Esophagus squamous epithelium (tissue), 5 donors: Measurements from ENCODE around the gene STRADA. TPM values are rescaled to one million over a fixed set of nuclear protein-coding genes. Genes with fewer than 3 reads are reported as not detected.

Source experiments
- DNase-seq: peaks from one replicate; lab custom pipeline; 2025; lab: John Stamatoyannopoulos, UW
- H3K27ac ChIP-seq, 4 donors: fragments of 200-600 bp; sonication (generic); one replicate each; pipeline ENCODE4 v1.5.1; 2016 to 2019; ENCODE audit warnings: mild to moderate bottlenecking in 1 of 4
- H3K27me3 ChIP-seq, 4 donors: fragments of 200-600 bp; sonication (generic); 1 replicate in 3 of 4; 2 replicates in 1 of 4; pipeline versions ENCODE4 v1.5.1 to v1.6.0; 2017 to 2021; ENCODE audit warnings: antibody characterized with exemption in 1 of 4
- H3K36me3 ChIP-seq, 3 donors: fragments of 200-600 bp; sonication (generic); one replicate each; pipeline ENCODE4 v1.5.1; 2016 to 2019
- H3K4me1 ChIP-seq, 3 donors: fragments of 200-600 bp; sonication (generic); one replicate each; pipeline ENCODE4 v1.5.1; 2017 to 2019
- H3K4me3 ChIP-seq, 4 donors: fragments of 200-600 bp; sonication (generic); 1 replicate in 3 of 4; 2 replicates in 1 of 4; pipeline ENCODE4 v1.5.1; 2016 to 2019; ENCODE audit warnings: mild to moderate bottlenecking in 2 of 4, moderate library complexity in 1 of 4
- H3K9me3 ChIP-seq, 3 donors: fragments of 200-600 bp; sonication (generic); one replicate each; pipeline ENCODE4 v1.5.1; 2016 to 2019
- POLR2A ChIP-seq, 4 donors: fragments of 450-650 bp; IDR thresholded peaks; one replicate each; pipeline ENCODE4 v1.6.1; 2017; ENCODE audit warnings: antibody characterized with exemption in 4 of 4, mild to moderate bottlenecking in 4 of 4, moderate library complexity in 3 of 4
- WGBS, 2 donors: methylation state at CpG; one replicate each; pipeline ENCODE4 v1.1.5; 2018; 5-methylcytosine and 5-hydroxymethylcytosine counted together
- intact Hi-C: fragments of 100-400 bp; cut with DNase I; formaldehyde crosslinking; loops from one replicate; pipeline ENCODE4 v1.15.0; 2022
- total RNA-seq, 4 donors: library from RNA; depleted of rRNA; stranded (reverse); fragments of >200 nt; gene quantifications; one replicate each; pipeline ENCODE4 v1.1.0, GENCODE V29; 2016
- TF ChIP-seq, protein P1 (sequence below), 6 experiments: fragments of 450-650 bp in 4 of 6; fragments of 200-600 bp in 2 of 6; sonication (generic) in 2 of 6; IDR thresholded peaks; one replicate each; pipeline ENCODE4 v1.5.1; 2016 to 2019; ENCODE audit warnings: antibody characterized with exemption in 6 of 6, mild to moderate bottlenecking in 4 of 6, moderate library complexity in 4 of 6
- donor health status: DM: yes; HTN: yes; CAD: no.

STRADA gene
- total RNA-seq, 4 donors from 2014 or later = 9.2 to 25.4 (median 18.6) TPM

DNA sequence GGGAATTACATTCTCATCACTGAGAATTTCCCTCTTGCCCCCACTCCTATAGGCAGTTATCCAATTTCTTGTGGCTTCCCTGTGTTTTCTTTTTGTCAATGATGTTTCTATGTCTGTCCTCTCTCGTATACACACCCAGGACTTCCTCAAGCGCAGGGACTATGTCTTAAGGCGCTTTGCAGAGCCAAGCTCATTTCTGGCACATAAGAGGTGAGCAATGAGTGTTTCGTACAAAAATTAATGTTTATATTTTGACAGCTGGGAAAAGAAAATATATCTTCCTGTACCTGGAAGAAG is 33.3 kb upstream of the STRADA start:
- TF ChIP-seq, protein P1, sequence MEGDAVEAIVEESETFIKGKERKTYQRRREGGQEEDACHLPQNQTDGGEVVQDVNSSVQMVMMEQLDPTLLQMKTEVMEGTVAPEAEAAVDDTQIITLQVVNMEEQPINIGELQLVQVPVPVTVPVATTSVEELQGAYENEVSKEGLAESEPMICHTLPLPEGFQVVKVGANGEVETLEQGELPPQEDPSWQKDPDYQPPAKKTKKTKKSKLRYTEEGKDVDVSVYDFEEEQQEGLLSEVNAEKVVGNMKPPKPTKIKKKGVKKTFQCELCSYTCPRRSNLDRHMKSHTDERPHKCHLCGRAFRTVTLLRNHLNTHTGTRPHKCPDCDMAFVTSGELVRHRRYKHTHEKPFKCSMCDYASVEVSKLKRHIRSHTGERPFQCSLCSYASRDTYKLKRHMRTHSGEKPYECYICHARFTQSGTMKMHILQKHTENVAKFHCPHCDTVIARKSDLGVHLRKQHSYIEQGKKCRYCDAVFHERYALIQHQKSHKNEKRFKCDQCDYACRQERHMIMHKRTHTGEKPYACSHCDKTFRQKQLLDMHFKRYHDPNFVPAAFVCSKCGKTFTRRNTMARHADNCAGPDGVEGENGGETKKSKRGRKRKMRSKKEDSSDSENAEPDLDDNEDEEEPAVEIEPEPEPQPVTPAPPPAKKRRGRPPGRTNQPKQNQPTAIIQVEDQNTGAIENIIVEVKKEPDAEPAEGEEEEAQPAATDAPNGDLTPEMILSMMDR (IDR thresholded peaks at IDR 0.05) = no peak
- no peak for TF ChIP-seq POLR2A (IDR thresholded peaks at IDR 0.05)
- Histone ChIP-seq H3K4me3 (peak overlapping the region; percentile 71 to 99 (median 90)), H3K9me3 (no peaks in the 10 kb centered on the region), H3K36me3 (peaks cover 0 to 34% (median 5%) of the 10 kb centered on the region in 3 donors), H3K27me3 (no peaks in the 10 kb centered on the region), H3K4me1 (peaks cover 10 to 79% (median 30%) of the 10 kb centered on the region in 3 donors), H3K27ac (peak overlapping the region; percentile 97 to 100 (median 99))
- no peak for DNase-seq
- WGBS, 2 donors = 0 to 5% methylated on average over 4 of the region's 4 CpGs
- intact Hi-C loops = no loop called here

DNA sequence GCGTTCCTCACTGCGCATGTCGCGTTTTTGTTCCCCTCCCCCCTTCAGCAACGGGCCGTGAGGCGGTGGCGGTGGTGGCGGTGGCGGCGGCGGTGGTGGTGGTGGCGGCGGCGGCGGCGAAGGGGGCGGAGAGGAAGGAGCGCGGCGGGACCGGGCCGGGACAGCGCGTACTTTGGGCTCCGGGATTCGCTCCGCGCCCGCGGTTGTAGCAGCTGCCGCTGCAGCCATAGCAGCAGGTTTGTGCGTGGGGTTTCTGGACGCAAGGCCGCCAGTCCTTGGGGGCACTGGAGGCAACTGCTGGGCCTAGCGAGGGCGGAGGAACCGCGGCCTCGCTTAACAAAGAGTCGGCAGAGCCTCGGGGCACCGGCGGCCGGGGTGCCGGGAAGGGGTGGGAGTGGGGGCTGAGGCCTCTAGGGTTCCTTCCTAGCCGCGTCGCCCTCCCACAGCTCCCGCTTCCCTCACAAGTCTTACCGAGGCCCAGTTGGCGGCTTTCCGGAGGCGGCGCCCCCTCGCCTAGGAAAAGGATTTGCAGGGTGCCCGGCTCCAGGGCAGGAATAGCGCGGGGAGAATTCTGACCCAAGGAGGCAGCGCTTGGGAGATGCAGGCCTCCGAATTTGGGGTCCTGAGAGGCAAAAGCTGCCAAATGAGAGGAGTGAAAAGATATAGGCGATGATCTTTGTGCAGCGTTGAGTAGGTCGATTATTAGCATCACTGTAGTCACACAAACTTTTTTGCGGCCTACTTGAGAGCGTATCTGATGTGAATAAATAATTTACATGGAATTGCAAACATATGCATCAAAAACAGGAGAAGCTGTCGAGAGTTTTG is 32.8 kb upstream of the STRADA start, which contains the start of gene DDX42:
DDX42 (plus strand) TSS at position 30 of the 828 bp plus-strand sequence. CDS start 12,880 bp downstream, outside the sequence.
- peak within 1 kb of the TSS; percentile 71 to 99 (median 90) for H3K4me3 ChIP-seq
- no peaks in the 10 kb centered on the region for H3K9me3 ChIP-seq
- peaks cover 0 to 30% (median 5%) of the 10 kb centered on the region in 3 donors for H3K36me3 ChIP-seq
- no peaks in the 10 kb centered on the region for H3K27me3 ChIP-seq
- 0 to 7% methylated on average over 6 to 14 of the region's 67 CpGs for WGBS, 2 donors
- H3K4me1 ChIP-seq = peaks cover 10 to 79% (median 28%) of the 10 kb centered on the region in 3 donors
- peak within 1 kb of the TSS; percentile 97 to 100 (median 99) for H3K27ac ChIP-seq
- TF ChIP-seq, protein P1 (IDR thresholded peaks at IDR 0.05) = peak in 1 of 6 experiments; percentile 7
- peak in 2 of 4 donors; percentile 41 to 55 for TF ChIP-seq POLR2A (IDR thresholded peaks at IDR 0.05)
- intact Hi-C loops = no loop called here
- DNase-seq = peak; percentile 41

DNA sequence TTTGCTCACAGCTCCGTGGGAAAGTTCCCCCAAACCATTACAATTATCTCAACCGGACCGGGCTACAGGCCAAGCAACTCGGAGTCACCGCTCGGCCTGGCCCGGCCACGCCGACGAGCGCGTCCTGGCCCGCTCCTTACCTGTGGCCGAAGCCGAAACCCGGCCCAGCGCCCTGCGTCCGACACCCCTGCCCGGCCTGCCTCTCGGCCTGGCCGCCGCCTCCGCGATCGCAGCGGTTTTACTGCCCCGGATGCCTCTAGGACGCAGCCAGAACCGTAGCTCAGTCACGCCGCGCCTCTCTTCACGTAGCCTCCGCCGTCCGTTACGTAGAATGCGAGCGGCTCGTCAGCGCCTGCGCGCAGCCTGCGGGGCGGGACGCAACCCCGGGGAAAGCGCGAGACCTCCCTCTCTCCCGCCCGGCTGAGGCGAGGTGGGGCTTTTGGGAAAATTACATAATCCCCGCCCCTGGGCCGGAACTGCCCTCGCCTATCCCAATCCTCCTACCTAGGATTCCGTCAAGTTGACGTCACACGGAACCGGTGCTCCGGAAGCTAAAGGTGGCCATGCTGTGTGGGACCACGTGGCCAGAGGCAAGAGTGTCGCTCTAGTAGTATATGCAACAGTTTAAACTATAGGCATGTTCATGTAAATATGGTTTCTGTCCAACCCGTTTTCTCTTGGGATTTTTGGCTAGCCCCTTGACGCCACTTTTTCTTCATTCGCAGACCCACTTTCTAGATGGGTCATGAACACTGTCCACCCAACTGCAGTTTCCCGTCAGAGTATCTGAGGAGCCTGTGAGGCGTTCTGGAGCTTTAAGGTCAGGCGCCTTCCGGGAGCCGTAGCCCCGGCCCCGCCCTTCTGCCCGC is 31.9 kb upstream of the STRADA start, which contains the start of gene CCDC47:
CCDC47 (minus strand) TSS at position 326 of the 869 bp plus-strand sequence. CDS start 7,422 bp downstream, outside the sequence.
- peak within 1 kb of the TSS; percentile 97 to 100 (median 99) for H3K27ac ChIP-seq
- H3K36me3 ChIP-seq = peaks cover 0 to 32% (median 5%) of the 10 kb centered on the region in 3 donors
- DNase-seq = peak; percentile 92
- no peaks in the 10 kb centered on the region for H3K27me3 ChIP-seq
- TF ChIP-seq, protein P1 (IDR thresholded peaks at IDR 0.05) = peak in 2 of 6 experiments; percentile 7 to 15
- peak in 3 of 4 donors; percentile 94 to 99 (median 97) for TF ChIP-seq POLR2A (IDR thresholded peaks at IDR 0.05)
- intact Hi-C loops = no loop called here
- H3K4me1 ChIP-seq = peaks cover 10 to 79% (median 28%) of the 10 kb centered on the region in 3 donors
- 0 to 1% methylated on average over 13 to 17 of the region's 74 CpGs for WGBS, 2 donors
- no peaks in the 10 kb centered on the region for H3K9me3 ChIP-seq
- peak within 1 kb of the TSS; percentile 71 to 99 (median 90) for H3K4me3 ChIP-seq

DNA sequence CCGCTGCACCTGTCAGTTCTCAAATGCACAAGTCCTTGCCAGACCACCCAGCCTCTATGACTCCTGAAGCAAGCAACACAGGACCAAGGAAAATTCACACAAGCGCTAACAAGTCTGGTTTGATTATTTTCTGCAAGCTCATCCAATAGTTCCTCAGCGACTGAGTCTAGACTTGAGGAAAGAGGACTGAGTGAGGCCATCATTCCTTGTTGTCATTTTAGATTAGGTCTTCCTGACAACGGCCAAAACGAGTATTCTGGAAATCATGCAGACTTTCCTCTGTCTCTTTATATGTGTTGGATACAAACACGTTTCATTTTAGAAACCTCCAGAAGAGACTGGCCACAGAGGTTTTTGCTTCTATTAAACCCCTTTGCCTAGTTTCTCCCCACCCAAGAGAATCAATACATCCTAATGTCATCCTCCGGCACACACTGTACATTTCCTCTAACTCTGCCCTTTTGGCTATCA is 31.2 kb upstream of the STRADA start:
- 1 to 2% methylated on average over 7 of the region's 7 CpGs for WGBS, 2 donors
- Histone ChIP-seq H3K36me3 (peaks cover 0 to 28% (median 4%) of the 10 kb centered on the region in 3 donors), H3K27me3 (no peaks in the 10 kb centered on the region), H3K27ac (peak overlapping the region; percentile 97 to 100 (median 99)), H3K4me3 (peak overlapping the region; percentile 71 to 99 (median 90)), H3K9me3 (no peaks in the 10 kb centered on the region), H3K4me1 (peaks cover 10 to 74% (median 25%) of the 10 kb centered on the region in 3 donors)
- intact Hi-C loops = no loop called here
- no peak for DNase-seq
- TF ChIP-seq POLR2A (IDR thresholded peaks at IDR 0.05) = no peak
- TF ChIP-seq, protein P1 (IDR thresholded peaks at IDR 0.05) = no peak
